IMR-90 (cell line): Measurements from ENCODE around the gene DDA1. TPM values are rescaled to one million over a fixed set of nuclear protein-coding genes. Genes with fewer than 3 reads are reported as not detected.

Experiments used
- ATAC-seq: fragments of 200-7000 bp; cut with Tn5 transposase; 2 replicates; pipeline ENCODE4 v1.9.1; 2020; ENCODE audit warnings: low read depth, mild to moderate bottlenecking, moderate library complexity
- BruUV-seq: library from RNA; stranded (reverse); fragments of 400-500 nt; replicated peaks from 2 replicates; lab custom pipeline; 2021; lab: Mats Ljungman, UMichigan
- CTCF ChIA-PET: fragments of 300-600 bp; formaldehyde crosslinking; extraction: SDS; loops from one replicate; lab custom pipeline; 2021; ENCODE audit warnings: antibody characterized with exemption; lab: Yijun Ruan, JAX
- POLR2A ChIA-PET: fragments of 300-600 bp; sonication (Branson Sonifier 250); formaldehyde crosslinking; loops from one replicate; lab custom pipeline; 2022; ENCODE audit warnings: antibody characterized with exemption; ENCODE audit not compliant: unreplicated experiment; lab: Charles Lee
- DNase-seq: peaks from one replicate; pipeline ENCODE4 v3.0.0; 2013
- H2AFZ ChIP-seq: replicated peaks from 2 replicates; pipeline ENCODE3; 2013; ENCODE audit warnings: low read length, mild to moderate bottlenecking; ENCODE audit not compliant: poor library complexity
- H2AK5ac ChIP-seq: 2 replicates; pipeline ENCODE4 v1.6.1; 2013; ENCODE audit warnings: low read depth, low read length, inconsistent platforms
- H2AK9ac ChIP-seq: replicated peaks from 2 replicates; pipeline ENCODE3; 2013; ENCODE audit warnings: mild to moderate bottlenecking, low read depth, low read length, moderate library complexity; ENCODE audit not compliant: poor library complexity
- H2BK120ac ChIP-seq: 2 replicates; pipeline ENCODE4 v1.6.1; 2013; ENCODE audit warnings: low read depth, low read length, inconsistent platforms
- H2BK15ac ChIP-seq: 3 replicates; pipeline ENCODE4 v1.6.1; 2013; ENCODE audit warnings: low read depth, low read length, inconsistent platforms
- H2BK20ac ChIP-seq: 2 replicates; pipeline ENCODE4 v1.6.1; 2013; ENCODE audit warnings: low read depth, mild to moderate bottlenecking, inconsistent platforms, low read length, moderate library complexity
- H2BK5ac ChIP-seq: 2 replicates; pipeline ENCODE4 v1.6.1; 2013; ENCODE audit warnings: mild to moderate bottlenecking, low read depth, low read length, inconsistent platforms; ENCODE audit not compliant: poor library complexity, severe bottlenecking
- H3K14ac ChIP-seq: replicated peaks from 2 replicates; pipeline ENCODE4 v1.6.1; 2013; ENCODE audit warnings: low read depth, low read length, inconsistent platforms
- H3K18ac ChIP-seq: 2 replicates; pipeline ENCODE4 v1.6.1; 2013; ENCODE audit warnings: low read depth, low read length, control low read depth
- H3K23ac ChIP-seq: 2 replicates; pipeline ENCODE4 v1.6.1; 2013; ENCODE audit warnings: low read depth, low read length, inconsistent platforms
- H3K27ac ChIP-seq: 2 replicates; pipeline ENCODE4 v1.5.1; 2013; ENCODE audit warnings: mild to moderate bottlenecking, control low read depth, low read length; ENCODE audit not compliant: insufficient read depth
- H3K27me3 ChIP-seq: 2 replicates; pipeline ENCODE4 v1.6.1; 2013; ENCODE audit warnings: low read length; ENCODE audit not compliant: control insufficient read depth, insufficient read depth
- H3K36me3 ChIP-seq: 2 replicates; pipeline ENCODE4 v1.6.1; 2013; ENCODE audit warnings: low read length, mixed read lengths; ENCODE audit not compliant: control insufficient read depth, insufficient read depth
- H3K4ac ChIP-seq: 2 replicates; pipeline ENCODE4 v1.6.1; 2013; ENCODE audit warnings: low read depth, low read length, inconsistent platforms
- H3K4me1 ChIP-seq: 2 replicates; pipeline ENCODE4 v1.6.1; 2013; ENCODE audit warnings: low read length, mixed read lengths; ENCODE audit not compliant: control insufficient read depth, insufficient read depth
- H3K4me2 ChIP-seq: 2 replicates; pipeline ENCODE4 v1.6.1; 2013; ENCODE audit warnings: low read depth, mild to moderate bottlenecking, control low read depth, low read length, moderate library complexity
- H3K4me3 ChIP-seq: 2 replicates; pipeline ENCODE4 v1.5.1; 2013; ENCODE audit warnings: low read depth, mild to moderate bottlenecking, control low read depth, low read length, moderate library complexity; ENCODE audit not compliant: insufficient read depth
- H3K56ac ChIP-seq: 2 replicates; pipeline ENCODE4 v1.6.1; 2013; ENCODE audit warnings: low read length, inconsistent platforms; ENCODE audit not compliant: insufficient read depth; ENCODE audit errors: extremely low read depth
- H3K79me1 ChIP-seq, 2 experiments: 2 replicates each; pipeline ENCODE4 v1.6.1; 2013; ENCODE audit warnings: low read length in 2 of 2, inconsistent platforms in 1 of 2, low read depth in 1 of 2
- H3K9ac ChIP-seq: 2 replicates; pipeline ENCODE4 v1.6.1; 2013; ENCODE audit warnings: low read depth, low read length, control low read depth
- H3K9me1 ChIP-seq: 2 replicates; pipeline ENCODE4 v1.6.1; 2013; ENCODE audit warnings: low read length, inconsistent platforms; ENCODE audit not compliant: insufficient read depth
- H3K9me3 ChIP-seq: 2 replicates; pipeline ENCODE4 v1.6.1; 2013; ENCODE audit warnings: low read length; ENCODE audit not compliant: control insufficient read depth, insufficient read depth
- H4K20me1 ChIP-seq: 2 replicates; pipeline ENCODE4 v1.6.1; 2013; ENCODE audit warnings: low read length, inconsistent platforms; ENCODE audit not compliant: insufficient read depth
- H4K5ac ChIP-seq: 2 replicates; pipeline ENCODE4 v1.6.1; 2013; ENCODE audit warnings: mild to moderate bottlenecking, low read depth, low read length, control low read depth
- H4K8ac ChIP-seq, 2 experiments: 2 replicates each; pipeline ENCODE4 v1.6.1; 2013; ENCODE audit warnings: low read depth in 2 of 2, low read length in 2 of 2, control low read depth in 1 of 2, inconsistent platforms in 1 of 2
- H4K91ac ChIP-seq: 2 replicates; pipeline ENCODE4 v1.6.1; 2013; ENCODE audit warnings: low read depth, low read length, inconsistent platforms; ENCODE audit not compliant: insufficient read depth
- BHLHE40 ChIP-seq: fragments of 150-350 bp; IDR thresholded peaks from 2 replicates; pipeline ENCODE4 v1.6.1; 2016; ENCODE audit warnings: mild to moderate bottlenecking, low read depth, low read length
- CHD1 ChIP-seq: IDR thresholded peaks from 2 replicates; pipeline ENCODE4 v1.6.1; 2012; ENCODE audit warnings: low read depth, low read length, improper control_type of control experiment
- MAFK ChIP-seq: IDR thresholded peaks from 2 replicates; pipeline ENCODE4 v1.6.1; 2012; ENCODE audit warnings: low read depth, low read length, improper control_type of control experiment
- MAZ ChIP-seq: IDR thresholded peaks from 2 replicates; pipeline ENCODE4 v1.6.1; 2012; ENCODE audit warnings: low read depth, mild to moderate bottlenecking, low read length, improper control_type of control experiment, moderate library complexity, borderline replicate concordance
- MXI1 ChIP-seq: IDR thresholded peaks from 2 replicates; pipeline ENCODE4 v1.6.1; 2012; ENCODE audit warnings: low read depth, mild to moderate bottlenecking, low read length, moderate library complexity, borderline replicate concordance
- NFE2L2 ChIP-seq: fragments of 150-350 bp; IDR thresholded peaks from 2 replicates; pipeline ENCODE4 v1.6.1; 2016; ENCODE audit warnings: low read depth, mild to moderate bottlenecking, low read length
- POLR2A ChIP-seq: IDR thresholded peaks from 2 replicates; pipeline ENCODE4 v1.6.1; 2012; ENCODE audit warnings: mild to moderate bottlenecking, low read depth, low read length
- RCOR1 ChIP-seq: IDR thresholded peaks from 2 replicates; pipeline ENCODE4 v1.6.1; 2012; ENCODE audit warnings: mild to moderate bottlenecking, low read length, improper control_type of control experiment; ENCODE audit not compliant: insufficient replicate concordance
- SMC3 ChIP-seq: fragments of 150-350 bp; IDR thresholded peaks from 2 replicates; pipeline ENCODE4 v1.6.1; 2016; ENCODE audit warnings: low read depth, mild to moderate bottlenecking, antibody characterized with exemption, low read length, moderate library complexity
- WGBS, 2 experiments: methylation state at CpG; one replicate each; pipeline versions ENCODE4 v1.1.5 to v1.1.7; 2013; ENCODE audit warnings: missing lambda C conversion rate in 2 of 2; ENCODE audit not compliant: insufficient read length in 1 of 2; ENCODE audit errors: extremely low coverage in 2 of 2; 5-methylcytosine and 5-hydroxymethylcytosine counted together
- dilution Hi-C: fragments of 300-500 bp; cut with HindIII; formaldehyde crosslinking; loops from one replicate; pipeline ENCODE4 v1.14.3; 2018; ENCODE audit warnings: low sequenced_read_pairs; ENCODE audit not compliant: unreplicated experiment
- in situ Hi-C: fragments of 300-500 bp; cut with MboI; formaldehyde crosslinking; loops from 3 replicates; pipeline ENCODE4 v1.14.3; 2019; ENCODE audit warnings: low sequenced_read_pairs, inconsistent platforms, mixed read lengths
- intact Hi-C: fragments of 100-400 bp; cut with micrococcal nuclease; formaldehyde crosslinking; loops from 2 replicates; pipeline ENCODE4 v1.10.0; 2022
- polyA plus RNA-seq, 3 experiments: library from polyadenylated mRNA; depleted of rRNA; stranded (reverse); fragments of >200 nt; gene quantifications; 2 replicates each; pipeline ENCODE4 v1.2.3, GENCODE V29; 2012; ENCODE audit warnings: low replicate concordance in 1 of 3
- total RNA-seq: library from RNA; depleted of rRNA; stranded (reverse); fragments of >200 nt; gene quantifications from 2 replicates; pipeline ENCODE4 v1.2.3, GENCODE V29; 2012
- TF ChIP-seq, protein P1 (sequence below): fragments of 150-350 bp; IDR thresholded peaks from 2 replicates; pipeline ENCODE4 v1.6.1; 2017; ENCODE audit warnings: mild to moderate bottlenecking, antibody characterized with exemption, low read length, low read depth
- TF ChIP-seq, protein P2 (sequence below): conservative IDR thresholded peaks from 2 replicates; pipeline ENCODE4 v1.5.1; 2012; ENCODE audit warnings: mild to moderate bottlenecking, low read depth, low read length, improper control_type of control experiment
- TF ChIP-seq, protein P3 (sequence below): fragments of 150-350 bp; IDR thresholded peaks from 2 replicates; pipeline ENCODE4 v1.6.1; 2016; ENCODE audit warnings: low read depth, mild to moderate bottlenecking, low read length, moderate library complexity, borderline replicate concordance

The DDA1 gene
- total and polyA plus RNA-seq, 2 of the 4 experiments (the other 2 are of a cell fraction), result 33.7 to 87.2 TPM

DNA sequence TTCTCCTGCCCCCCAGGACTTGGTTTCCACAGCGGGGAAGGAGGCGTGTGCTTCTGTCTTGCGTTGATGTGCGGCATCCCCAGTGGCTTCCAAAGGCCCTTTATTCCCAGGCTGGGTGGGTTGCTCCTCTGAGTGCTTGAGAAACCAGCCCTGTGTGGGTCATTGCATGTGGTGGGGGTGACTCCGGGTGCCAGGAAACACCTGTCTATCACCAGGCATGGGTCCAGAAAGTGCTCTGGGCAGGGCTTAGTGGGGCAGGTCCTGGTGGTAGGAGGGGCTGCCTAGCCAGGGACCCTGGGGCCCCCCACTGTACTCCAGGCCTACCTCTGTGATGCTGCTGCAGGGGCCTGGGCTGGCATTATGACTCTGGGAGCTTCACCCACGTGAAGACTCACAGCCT lies 9.6 kb downstream of the DDA1 start:
- in situ Hi-C loops, result no loop called here
- H3K14ac ChIP-seq, result no peak overlapping the region
- H3K36me3 ChIP-seq, result peaks cover 56% of the 10 kb centered on the region
- WGBS, 2 experiments, result 60% methylated on average over 1 of the region's 6 CpGs; no CpG with 5 or more reads in 1 of the 2 experiments
- no peak overlapping the region for H2BK5ac ChIP-seq
- no peak overlapping the region for H3K4me2 ChIP-seq
- H2AK5ac ChIP-seq, result no peak overlapping the region
- H3K18ac ChIP-seq, result no peak overlapping the region
- TF ChIP-seq MAFK (no peak), MAZ (no peak), SMC3 (no peak), MXI1 (no peak), RCOR1 (no peak), POLR2A (no peak), BHLHE40 (no peak), NFE2L2 (no peak), CHD1 (no peak)
- TF ChIP-seq, protein P1, sequence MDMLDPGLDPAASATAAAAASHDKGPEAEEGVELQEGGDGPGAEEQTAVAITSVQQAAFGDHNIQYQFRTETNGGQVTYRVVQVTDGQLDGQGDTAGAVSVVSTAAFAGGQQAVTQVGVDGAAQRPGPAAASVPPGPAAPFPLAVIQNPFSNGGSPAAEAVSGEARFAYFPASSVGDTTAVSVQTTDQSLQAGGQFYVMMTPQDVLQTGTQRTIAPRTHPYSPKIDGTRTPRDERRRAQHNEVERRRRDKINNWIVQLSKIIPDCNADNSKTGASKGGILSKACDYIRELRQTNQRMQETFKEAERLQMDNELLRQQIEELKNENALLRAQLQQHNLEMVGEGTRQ, result no peak
- TF ChIP-seq, protein P2, sequence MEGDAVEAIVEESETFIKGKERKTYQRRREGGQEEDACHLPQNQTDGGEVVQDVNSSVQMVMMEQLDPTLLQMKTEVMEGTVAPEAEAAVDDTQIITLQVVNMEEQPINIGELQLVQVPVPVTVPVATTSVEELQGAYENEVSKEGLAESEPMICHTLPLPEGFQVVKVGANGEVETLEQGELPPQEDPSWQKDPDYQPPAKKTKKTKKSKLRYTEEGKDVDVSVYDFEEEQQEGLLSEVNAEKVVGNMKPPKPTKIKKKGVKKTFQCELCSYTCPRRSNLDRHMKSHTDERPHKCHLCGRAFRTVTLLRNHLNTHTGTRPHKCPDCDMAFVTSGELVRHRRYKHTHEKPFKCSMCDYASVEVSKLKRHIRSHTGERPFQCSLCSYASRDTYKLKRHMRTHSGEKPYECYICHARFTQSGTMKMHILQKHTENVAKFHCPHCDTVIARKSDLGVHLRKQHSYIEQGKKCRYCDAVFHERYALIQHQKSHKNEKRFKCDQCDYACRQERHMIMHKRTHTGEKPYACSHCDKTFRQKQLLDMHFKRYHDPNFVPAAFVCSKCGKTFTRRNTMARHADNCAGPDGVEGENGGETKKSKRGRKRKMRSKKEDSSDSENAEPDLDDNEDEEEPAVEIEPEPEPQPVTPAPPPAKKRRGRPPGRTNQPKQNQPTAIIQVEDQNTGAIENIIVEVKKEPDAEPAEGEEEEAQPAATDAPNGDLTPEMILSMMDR, result no peak
- TF ChIP-seq, protein P3, sequence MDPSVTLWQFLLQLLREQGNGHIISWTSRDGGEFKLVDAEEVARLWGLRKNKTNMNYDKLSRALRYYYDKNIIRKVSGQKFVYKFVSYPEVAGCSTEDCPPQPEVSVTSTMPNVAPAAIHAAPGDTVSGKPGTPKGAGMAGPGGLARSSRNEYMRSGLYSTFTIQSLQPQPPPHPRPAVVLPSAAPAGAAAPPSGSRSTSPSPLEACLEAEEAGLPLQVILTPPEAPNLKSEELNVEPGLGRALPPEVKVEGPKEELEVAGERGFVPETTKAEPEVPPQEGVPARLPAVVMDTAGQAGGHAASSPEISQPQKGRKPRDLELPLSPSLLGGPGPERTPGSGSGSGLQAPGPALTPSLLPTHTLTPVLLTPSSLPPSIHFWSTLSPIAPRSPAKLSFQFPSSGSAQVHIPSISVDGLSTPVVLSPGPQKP, result no peak
- no peak overlapping the region for H2AK9ac ChIP-seq
- no peak overlapping the region for H2BK20ac ChIP-seq
- no peak overlapping the region for H3K27ac ChIP-seq
- ChIA-PET CTCF (no interaction called here), POLR2A (no interaction called here)
- H3K4ac ChIP-seq, result no peak overlapping the region
- ATAC-seq (no peak), DNase-seq (no peak)
- H2BK15ac ChIP-seq, result no peak overlapping the region
- no peak overlapping the region for H2BK120ac ChIP-seq
- dilution Hi-C loops, result no loop called here
- no TSS peak for BruUV-seq
- H3K79me1 ChIP-seq, result peaks cover 15 to 25% of the 10 kb centered on the region in 2 experiments
- H3K9me1 ChIP-seq, result no peaks in the 10 kb centered on the region
- H4K8ac ChIP-seq, result no peak overlapping the region
- no peak overlapping the region for H3K56ac ChIP-seq
- H3K9ac ChIP-seq, result no peak overlapping the region
- no peak overlapping the region for H4K91ac ChIP-seq
- H3K27me3 ChIP-seq, result no peaks in the 10 kb centered on the region
- peaks cover 8% of the 10 kb centered on the region; the same call in 1 of the 2 replicates for H4K20me1 ChIP-seq
- no peak overlapping the region for H3K4me3 ChIP-seq
- H2AFZ ChIP-seq, result no peak overlapping the region
- H3K9me3 ChIP-seq, result no peaks in the 10 kb centered on the region
- H3K4me1 ChIP-seq, result no peaks in the 10 kb centered on the region
- no peak overlapping the region for H3K23ac ChIP-seq
- intact Hi-C loops, result no loop called here
- no peak overlapping the region for H4K5ac ChIP-seq
